ENCODE results near the gene RASGEF1C.

Gene RASGEF1C

DNA sequence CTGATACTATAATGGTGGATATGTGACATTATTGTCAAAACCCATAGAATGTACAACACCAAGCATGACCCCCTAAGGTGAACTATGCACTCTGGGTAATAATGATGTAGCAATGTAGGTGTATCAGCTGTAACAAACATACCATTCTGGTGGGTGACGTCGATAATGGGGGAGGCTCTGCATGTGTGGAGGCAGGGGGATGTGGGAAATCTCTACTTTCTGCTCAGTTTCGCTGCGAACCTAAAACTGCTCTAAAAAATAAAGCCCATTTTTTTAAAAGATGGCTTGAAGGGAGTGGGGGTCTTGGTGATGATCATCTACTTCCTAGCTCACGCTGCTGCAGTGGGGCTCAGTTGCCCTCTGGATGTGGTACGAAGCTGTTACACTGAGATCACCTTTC is 51.1 kb downstream of the RASGEF1C start:
- DNase-seq, result no peak

DNA sequence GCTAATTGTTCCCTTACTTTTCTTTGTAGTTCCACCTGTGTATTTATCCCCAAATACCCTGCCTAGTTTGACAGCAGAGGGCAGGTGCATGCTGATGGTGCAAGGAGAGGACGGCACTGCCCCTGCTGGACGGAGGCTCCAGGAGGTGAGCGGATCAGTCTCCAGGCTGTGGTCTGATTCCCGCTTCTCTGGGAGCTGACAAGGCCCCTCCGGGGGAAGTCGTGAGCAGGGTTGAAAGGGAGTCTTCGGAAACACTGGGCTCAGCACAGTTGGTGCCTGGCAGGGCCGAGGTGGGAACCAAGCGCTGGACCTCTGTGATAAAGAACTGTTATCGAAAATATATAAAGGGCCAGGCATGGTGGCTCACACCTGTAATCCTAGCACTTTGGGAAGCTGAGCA is 52.9 kb downstream of the RASGEF1C start:
- DNase-seq, result no peak

DNA sequence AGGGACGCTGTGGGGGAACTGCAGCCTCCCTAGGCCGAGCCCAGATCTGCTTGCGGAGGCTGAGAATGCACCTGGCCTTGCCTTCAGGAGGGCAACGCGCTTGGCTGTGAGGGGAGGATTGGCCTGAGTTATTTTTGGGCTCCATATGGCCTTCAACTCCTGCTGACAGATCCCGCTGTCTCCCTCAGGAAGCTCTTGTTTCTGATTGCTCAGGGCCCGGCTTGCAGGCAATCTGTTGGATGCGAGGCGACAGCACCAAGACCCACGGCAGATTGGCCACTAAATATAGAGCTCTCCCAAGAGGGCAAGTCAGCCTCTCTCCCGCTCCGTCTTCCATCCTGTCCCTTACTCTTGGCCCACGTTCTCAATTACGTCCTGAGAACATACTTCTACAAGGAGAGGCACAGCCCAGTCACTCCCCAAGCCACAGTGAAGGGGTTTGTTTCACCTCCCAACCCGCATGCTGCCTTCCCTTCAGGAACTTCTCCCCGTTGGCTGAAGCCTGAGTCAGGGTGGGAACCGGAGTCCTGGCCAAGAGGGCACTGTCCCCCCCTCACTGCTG is 53.6 kb downstream of the RASGEF1C start:
- no peak for DNase-seq

DNA sequence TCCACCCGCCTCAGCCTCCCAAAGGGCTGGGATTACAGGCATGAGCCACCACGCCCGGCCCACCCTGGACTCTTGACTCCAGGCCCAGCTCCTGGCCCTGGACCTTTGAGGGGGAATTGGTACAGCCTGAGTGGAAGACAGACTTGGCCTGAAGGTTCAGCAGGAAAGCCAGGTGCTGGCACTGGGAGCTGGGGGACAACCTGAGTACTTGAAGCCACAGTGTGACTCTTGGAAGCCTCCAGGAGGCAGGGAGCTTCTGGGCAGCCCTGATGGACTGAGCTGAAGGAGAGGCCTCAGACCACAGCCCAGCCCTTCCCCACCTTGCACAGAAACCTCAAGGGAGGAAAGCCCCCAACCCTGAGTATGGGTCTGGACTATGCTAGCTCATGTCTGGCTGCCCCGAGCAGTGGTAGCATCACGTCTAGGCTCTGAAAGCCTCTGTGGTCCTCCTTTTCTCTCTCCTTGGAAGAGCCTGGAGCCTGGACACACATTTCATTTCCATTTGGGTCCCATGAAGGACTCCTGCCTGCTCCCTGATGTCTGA is 54.1 kb downstream of the RASGEF1C start:
- DNase-seq, result no peak

DNA sequence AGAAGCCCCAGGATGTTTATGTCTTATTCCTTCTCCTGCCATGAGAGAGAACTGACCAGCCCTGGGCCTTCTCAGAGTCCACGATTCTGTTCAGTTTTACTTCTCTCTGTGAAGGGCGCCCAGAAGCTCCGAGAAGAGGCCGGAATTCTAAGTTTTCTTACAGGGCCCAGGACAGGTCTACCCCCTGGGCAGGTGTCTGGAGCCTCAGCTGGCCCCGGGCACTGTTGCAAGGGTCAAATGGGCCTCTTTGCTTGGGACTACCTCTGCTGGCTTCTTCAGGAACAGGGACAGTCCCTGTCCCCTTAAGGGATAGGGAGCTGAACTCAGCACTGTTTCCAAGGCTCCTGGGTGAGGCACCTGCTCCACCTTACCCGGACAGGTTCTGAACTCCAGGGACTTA is 55.0 kb downstream of the RASGEF1C start:
- no peak for DNase-seq

DNA sequence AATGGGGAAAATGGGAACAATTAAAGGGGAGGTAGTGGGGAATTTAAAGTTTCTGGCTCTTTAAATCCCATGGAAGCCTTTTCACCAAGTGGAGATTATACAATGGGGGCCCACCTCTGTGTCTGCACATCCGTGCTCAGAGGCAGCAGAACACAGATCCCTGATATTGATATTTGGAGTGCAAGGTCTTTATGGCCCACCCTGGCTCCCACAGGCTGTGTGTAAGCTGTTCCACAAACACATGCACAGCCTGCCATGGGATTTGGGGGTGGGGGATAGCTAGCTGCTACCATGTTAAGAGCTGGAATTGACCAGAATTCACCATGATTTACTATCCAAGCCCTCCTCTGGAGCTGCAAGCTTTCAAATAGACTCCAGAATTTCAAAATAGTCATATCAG is 55.9 kb downstream of the RASGEF1C start:
- no peak for DNase-seq

DNA sequence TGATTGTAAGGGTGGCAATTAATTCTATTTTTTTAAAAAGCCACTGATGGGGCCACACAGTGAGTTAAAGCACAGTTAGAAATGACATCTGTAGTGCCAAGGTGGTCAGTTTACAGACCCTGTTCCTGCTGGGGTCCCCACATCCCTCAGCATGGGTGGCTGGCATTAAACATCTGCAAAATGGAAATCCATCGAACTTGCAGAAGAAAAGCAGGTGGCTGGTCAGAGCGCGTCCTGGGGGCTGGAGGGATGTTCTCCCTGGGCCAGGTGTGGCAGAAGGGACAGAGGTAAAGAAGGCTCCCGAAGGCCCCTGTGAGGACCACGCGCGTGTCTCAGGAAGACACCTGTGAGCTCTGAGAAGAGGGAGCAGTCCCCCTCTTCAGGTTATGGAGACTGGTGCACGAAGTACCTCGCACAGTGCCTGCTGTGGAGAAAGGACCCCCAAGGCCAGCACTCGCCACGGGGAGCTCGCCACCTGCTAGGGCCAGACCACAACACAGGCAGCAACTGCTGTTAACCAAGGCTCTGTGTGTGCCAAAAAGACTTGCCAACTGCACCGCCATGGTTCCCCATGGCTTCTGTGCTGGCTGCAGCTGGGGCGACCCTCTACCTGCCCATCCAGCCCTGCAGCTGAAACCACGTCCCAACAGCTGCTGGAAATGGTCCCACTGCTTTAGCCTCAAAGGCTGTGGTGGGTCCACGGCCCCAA is 65.2 kb downstream of the RASGEF1C start:
- DNase-seq, result no peak

DNA sequence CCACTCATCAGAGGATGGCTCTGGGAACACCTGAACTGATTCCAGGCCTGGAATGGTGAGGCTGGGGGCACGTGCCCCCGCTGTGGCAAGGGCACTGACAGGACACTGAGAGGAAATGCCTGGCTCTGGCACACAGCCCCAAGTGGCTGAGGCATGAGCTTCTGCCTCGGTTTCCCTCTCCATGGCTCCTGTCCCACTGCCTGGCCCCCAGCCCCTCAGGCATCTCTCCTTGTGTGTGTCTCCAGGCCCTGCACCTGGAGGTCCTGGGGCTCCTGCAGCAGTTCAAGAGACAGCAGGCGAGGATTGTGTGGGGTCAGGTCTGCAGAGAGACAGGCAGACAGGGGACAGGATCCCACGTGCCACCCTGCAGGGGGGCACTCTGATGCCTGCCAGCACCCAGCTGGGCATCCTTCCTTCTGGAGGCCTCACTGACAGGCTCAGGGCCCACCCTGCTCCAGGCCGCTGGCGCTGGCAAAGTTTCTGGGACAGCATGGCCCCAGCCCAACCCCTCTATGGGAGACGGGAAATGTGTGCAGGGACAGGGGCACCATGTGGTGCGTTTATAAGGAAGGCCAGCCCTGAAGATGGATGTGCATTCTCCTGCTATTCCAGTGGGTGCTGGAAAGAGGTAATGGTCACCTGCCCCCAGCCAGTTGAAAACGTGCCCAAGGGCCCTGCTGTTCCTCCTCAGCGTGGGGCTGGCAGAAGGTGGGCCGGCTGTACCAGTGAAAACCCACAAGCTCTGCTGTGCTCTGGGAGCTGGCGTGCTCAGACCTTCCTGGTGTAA is 66.0 kb downstream of the RASGEF1C start:
- no peak for DNase-seq

DNA sequence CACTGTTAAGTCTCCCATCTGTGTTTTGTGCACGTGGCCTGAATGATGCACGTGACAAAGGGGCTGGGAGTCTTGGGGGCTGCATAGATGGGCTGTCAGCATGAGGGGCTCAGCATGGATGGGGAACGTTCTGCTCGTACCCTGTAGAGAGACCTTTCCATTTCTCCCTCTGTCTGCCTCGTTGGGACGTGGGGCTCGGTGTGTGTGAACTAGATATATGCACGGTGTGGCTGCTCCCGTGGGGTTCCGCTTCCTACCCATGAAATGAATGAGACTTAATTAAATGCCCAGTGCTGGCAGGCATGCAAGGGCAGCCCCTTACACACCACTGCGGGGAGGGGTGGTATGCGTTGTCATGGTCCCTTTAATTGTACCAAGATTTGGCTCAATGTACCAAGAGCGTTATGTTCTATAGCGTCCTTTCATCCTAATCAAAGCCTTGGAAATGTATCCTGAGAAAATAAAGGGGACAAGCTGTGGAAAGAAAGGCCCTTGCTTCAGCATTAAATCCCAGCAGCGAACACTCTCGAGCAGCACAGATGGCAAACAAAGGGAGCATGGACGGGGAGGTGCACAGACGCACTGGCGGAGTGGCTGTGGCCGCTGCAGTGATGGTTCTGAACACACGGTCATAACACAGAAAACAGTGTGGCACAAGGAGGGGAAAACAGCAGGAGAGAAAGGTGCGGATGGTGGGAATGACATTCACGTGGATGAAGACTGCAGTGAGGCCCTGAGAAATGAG is 66.8 kb downstream of the RASGEF1C start:
- DNase-seq, result no peak

DNA sequence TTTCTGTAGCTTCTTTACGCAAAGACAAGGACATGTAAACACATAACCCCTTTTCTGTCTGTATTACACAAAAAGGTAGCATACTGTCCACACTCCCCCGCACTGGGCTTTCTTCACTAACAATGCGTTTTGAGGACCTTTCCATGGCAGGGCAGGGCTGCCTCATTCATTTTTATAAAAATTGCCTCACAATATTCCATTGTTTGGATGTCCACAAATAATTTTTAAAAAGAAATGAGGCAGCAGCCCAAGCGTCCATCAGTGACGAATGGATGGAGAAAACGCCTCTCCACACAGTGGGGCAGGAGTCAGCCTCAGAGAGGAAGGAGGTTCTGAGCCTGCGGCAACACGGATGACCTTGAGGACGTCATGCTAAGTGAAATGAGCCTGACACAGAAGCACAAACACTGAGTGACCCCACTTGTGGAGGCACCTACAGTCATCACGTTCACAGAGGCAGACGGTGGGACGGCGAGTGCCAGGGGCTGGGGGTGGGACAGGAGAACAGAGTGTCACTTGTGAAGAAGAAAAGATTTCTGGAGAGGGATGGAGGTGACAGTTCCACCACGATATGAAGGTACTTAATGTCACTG is 67.8 kb downstream of the RASGEF1C start:
- no peak for DNase-seq

DNA sequence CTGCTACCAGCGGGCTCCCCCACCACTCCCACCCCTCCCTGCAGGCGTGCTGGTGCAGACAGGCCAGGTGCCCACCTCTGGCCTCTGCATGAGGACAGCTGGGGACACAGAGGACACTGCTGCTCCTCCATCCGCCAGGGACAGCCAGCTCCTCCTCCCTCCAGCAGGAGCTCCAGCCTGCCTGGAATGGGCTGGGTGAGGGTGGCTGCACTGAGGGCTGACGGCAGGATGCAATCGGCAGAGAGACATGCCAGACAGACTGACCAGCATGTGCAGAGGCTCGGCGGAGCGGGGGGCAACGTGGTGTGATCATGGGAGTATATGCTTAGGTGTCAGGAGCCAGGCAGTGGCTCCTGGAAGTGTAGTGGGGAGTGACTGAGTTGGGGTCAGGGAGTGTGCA is 68.4 kb downstream of the RASGEF1C start:
- no peak for DNase-seq

DNA sequence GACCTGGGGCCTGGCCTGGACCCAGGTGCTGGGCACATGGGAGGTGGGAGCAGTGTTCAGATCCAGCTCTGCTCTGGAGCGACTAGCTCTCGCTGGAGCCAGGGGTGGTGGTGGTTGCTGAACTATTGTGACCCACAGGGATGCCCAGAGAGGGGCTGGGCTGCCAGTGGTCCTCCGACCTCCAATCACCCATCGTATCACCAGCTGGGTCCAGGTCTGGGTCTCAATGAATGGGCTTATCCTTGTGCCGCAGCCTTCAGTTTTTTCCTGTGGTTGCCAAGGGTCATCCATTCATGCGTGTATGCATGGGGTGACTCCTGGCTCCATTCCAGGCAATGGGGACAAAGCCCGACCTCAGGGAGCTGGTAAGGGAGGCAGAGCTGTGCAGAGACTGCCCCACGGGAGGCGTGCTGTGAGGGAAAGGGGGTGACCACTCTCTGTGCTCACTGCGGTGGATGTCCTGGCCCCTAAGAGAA is 68.9 kb downstream of the RASGEF1C start:
- no peak for DNase-seq

DNA sequence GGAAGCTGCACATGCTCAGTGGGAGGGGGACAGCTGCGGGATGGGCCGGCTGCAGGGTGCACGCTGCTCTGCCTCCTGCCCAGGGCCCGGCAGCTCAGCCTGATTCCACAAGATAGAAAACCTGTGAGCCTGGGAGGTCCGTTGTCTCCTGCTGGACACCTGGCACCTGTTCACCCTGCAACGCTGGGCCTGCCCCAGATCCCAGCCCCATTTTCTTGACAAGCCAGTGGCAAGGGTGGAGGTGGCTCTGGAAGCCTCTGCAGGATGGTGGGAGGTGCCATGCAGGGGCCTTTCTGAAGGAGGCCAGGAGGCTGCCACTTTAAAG is 69.3 kb downstream of the RASGEF1C start:
- DNase-seq, result no peak

DNA sequence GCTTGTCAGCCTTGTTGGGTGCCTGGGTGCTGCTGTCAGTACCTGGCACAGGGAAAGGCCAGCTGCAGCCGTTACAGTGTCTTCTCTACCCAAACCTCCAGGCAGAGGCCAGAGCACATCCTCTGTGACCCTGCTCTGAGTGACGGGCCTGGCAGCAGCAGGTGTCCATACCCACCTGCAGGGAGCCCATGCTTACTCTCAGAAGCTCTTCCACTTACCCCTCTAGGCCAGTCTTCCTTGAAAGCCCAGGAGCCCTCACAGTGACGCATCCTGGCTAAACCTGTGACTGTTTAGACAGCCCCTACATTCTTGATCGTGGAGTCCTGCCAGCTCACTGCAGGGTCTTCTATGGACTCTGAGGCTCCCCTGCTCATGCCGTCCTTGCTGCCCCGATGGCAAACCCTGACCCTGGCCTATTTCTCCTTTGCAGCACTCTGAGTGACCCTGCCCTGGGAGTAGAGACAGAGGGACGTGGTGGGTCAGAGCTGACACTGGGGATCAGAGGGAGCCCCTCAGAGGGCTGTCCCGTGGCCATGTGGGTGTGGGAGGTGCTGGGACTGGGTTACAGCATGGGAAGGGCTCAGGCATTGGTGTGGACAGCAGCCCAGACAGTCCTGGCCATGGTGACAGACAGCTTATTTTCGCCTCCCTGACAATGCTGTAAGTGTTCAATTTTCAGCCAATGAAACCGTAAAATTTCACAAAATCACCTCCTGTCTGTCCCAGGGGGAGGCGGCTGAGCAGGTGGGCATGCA is 69.9 kb downstream of the RASGEF1C start:
- no peak for DNase-seq

DNA sequence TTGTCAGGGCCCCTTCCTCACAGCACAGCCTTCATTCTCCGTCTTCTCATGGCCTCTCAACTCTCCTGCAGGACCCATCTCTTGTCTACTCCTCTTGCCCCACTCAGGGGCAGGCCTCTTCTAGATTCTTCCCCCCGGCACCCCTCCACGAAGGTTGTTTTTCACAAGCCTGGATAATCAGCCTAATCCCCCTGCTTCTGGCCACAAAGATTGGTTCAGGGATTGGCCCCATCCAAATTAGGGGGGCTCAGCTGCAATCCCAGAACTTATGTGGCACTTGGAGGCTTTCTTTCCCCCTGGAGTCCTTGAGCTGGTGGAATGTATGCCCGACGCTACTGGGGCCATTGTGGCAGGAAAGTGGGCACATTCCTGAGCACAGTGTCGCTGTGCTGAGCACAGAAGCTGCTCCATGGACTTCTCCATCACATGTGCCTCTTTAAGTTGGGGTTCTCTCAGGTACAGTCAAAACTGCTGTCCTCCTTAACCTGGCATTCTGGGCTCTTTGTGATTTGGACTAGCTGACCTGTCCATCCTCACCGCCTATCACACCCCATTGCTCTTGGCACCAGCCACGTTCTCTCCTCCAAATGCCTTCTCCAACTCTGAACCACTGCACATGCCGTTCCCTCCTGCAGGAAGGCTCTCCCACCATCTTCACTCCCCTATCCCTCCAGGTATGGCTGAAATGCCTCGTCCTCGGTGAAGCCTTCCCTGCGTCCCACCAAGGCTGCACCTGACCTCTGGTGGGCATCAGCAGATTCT is 70.6 kb downstream of the RASGEF1C start:
- DNase-seq, result no peak

DNA sequence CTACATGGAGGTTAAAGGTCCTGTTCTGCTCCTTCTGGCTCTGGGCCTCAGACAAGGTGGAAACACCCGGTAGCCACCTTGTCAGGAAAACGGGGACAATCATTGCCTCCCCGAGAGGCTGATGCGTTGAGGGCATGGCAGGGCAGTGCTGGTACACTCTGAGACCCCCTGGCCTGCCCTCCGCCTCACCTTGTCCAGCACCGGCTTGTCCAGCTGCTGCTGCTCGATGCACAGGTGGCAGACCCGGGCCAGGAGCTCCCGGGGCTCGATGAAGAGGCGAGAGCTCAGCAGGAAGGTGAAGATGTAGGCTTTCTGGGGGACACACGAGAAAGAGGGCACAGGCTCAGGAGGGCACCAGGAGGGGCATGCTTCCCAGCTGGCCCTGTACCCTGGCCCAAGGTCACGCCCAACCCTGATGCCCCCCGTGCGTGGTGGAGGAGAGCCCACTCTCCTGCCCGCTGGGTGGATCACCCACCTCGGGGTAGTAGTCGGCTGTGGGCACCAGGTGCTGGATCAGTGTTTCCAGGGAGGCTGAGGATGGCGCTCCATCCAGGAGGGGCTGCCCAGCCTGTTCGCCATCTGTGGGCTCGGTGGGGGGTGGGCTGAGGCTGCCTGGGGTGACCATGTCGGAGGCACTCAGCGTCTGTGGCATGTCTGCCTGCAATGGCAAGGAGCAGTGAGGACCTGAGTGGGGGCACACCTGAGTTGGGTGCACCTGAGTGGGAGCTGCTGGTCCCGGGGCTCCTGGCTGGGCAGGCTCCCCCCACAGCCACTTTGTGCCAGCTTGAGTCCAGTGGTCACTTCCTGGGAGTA is 71.4 kb downstream of the RASGEF1C start:
- no peak for DNase-seq

DNA sequence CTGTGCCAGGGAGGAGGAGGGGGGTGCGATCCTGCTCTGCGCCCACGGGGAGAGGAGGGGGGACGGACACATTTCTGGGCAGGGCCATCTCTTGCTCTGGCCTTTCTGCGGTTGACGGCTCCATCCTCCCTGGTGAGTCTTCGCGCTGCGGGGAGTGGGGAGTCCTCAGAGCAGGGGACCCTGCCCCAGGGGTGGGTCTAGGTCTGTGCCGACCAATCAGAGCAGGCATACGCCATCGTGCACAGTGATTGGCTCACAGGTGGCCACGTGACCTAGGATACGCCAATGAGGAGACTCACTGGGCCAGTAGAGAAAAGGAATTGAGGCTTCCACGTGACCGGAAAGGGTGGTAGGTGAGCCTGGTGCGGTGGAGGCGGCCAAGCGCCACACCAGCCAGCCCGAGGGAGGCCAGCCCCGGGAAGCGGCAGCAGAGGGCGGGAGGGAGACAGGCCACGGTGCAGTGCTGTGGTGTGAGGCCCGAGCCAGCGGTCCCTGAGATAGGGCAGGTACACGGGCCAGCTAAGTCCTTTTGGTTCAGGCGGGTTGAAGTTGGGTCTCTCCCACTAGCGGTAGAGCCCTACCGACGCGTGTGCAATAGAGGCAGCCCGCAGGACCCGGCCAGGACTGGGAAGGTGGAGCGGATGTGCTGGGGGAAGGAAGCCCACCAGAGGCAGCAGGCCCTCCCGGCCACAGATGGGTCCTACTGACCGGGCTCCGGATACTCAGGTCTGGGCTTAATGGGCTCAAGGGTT is 72.2 kb downstream of the RASGEF1C start:
- no peak for DNase-seq

DNA sequence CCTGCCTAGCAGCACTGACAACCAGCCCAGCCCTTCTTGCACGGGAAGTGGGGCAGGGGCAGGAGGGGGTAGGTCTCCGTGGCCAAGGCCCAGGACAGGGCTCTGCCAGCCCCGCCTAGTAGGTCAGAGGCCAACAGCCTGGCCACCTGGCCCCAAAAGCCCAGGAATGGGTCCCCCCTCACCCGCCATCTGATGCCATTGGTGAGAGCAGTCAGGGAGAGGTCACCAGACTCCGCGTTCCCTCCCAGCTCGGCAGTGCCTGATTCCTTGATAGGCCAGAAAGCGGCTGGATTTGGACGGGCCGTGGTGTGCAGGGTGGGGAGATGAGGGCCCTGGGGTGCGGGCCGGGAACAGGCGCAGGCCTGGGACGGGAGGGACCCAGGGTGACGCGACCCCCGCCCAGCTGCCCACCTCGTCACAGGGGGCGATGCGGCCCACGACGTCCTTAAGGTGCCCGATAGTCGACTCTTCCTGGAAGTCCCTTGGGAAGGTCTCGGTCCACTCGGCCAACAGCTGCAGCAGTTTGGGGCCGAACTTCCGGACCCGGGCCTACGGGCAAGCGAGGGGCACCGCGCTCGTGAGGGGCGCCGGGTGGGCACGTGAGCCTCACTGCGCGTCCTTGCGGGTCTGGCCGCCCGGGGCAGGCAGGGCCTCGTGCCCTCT is 72.9 kb downstream of the RASGEF1C start:
- DNase-seq, result no peak
